ENCODE data around the gene SEMA3E. TPM values are rescaled to one million over a fixed set of nuclear protein-coding genes. Genes with fewer than 3 reads are reported as not detected.

The SEMA3E gene
- total RNA-seq, 1 donor from 2014 or later: 0.96 TPM

GRCh38 chr7:83475420-83475819, 173.5 kb downstream of the SEMA3E start:
- Mint-ChIP-seq H3K36me3 (ENCODE audit: unreplicated experiment) (no peaks in the 10 kb centered on the region), H3K27ac (ENCODE audit: unreplicated experiment) (no peak overlapping the region), H3K27me3 (ENCODE audit: unreplicated experiment) (no peaks in the 10 kb centered on the region), H3K4me1 (ENCODE audit: low read depth, unreplicated experiment) (no peaks in the 10 kb centered on the region), H3K9me3 (ENCODE audit: unreplicated experiment) (no peaks in the 10 kb centered on the region), H3K4me3 (ENCODE audit: unreplicated experiment) (no peak overlapping the region)
- DNase-seq: no peak
- TF ChIP-seq CTCF (IDR thresholded peaks at IDR 0.05; ENCODE audit: partially characterized antibody, unreplicated experiment): peak; percentile 7

DNA sequence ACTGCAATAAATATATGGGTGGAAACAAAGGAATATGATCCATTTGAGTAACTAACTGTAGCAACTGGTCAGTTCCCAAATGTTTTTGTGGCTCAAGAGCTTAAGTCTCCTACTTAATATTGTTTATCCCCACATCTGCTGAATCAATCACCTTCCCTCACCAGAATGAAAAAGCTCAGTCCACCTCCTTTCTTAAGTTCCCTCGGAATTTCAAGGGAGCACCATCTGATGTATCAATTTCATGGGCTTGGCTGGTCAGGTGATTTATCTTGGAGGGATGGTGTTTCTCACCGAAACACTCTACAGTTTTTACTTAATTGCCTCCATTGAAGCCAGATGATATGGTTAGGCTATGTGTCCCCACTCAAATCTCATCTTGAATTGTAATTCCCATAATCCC, 176.6 kb downstream of the SEMA3E start:
- H3K27ac Mint-ChIP-seq (ENCODE audit: unreplicated experiment): no peak overlapping the region

DNA sequence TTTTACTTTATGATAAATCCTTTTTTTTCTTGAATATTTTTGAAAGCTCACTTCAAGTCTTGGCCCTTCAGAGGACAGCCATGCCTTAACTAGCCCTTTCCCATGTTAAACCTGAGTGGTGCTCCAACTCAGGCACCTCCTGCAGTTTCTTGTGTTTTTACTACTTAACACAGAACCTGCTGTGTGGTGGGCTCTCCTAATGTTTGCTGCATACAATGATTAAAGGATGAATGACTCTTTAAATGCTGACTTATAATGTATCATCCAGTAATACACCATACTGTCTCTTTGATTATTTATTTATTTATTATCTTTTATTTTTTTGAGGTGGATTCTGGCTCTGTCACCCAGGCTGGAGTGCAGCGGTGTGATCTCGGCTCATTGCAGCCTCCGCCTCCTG, 179.4 kb downstream of the SEMA3E start:
- Mint-ChIP-seq H3K9me3 (ENCODE audit: unreplicated experiment) (no peaks in the 10 kb centered on the region), H3K36me3 (ENCODE audit: unreplicated experiment) (no peaks in the 10 kb centered on the region), H3K27me3 (ENCODE audit: unreplicated experiment) (peaks cover 2% of the 10 kb centered on the region), H3K4me1 (ENCODE audit: low read depth, unreplicated experiment) (peaks cover 4% of the 10 kb centered on the region), H3K4me3 (ENCODE audit: unreplicated experiment) (no peak overlapping the region), H3K27ac (ENCODE audit: unreplicated experiment) (peak overlapping the region; percentile 33)
- no peak for TF ChIP-seq CTCF (IDR thresholded peaks at IDR 0.05; ENCODE audit: partially characterized antibody, unreplicated experiment)
- no peak for DNase-seq

More for the DNA sequence above, 176.6 kb downstream of the SEMA3E start:
- no peak for TF ChIP-seq CTCF (IDR thresholded peaks at IDR 0.05; ENCODE audit: partially characterized antibody, unreplicated experiment)
- Mint-ChIP-seq H3K27me3 (ENCODE audit: unreplicated experiment) (no peaks in the 10 kb centered on the region), H3K4me1 (ENCODE audit: low read depth, unreplicated experiment) (peaks cover 4% of the 10 kb centered on the region), H3K36me3 (ENCODE audit: unreplicated experiment) (no peaks in the 10 kb centered on the region), H3K9me3 (ENCODE audit: unreplicated experiment) (no peaks in the 10 kb centered on the region), H3K4me3 (ENCODE audit: unreplicated experiment) (no peak overlapping the region)
- DNase-seq: no peak

GRCh38 chr7:83469076-83469475, 179.9 kb downstream of the SEMA3E start:
- H3K9me3 Mint-ChIP-seq (ENCODE audit: unreplicated experiment): no peaks in the 10 kb centered on the region
- TF ChIP-seq CTCF (IDR thresholded peaks at IDR 0.05; ENCODE audit: partially characterized antibody, unreplicated experiment): no peak
- no peaks in the 10 kb centered on the region for H3K36me3 Mint-ChIP-seq (ENCODE audit: unreplicated experiment)
- H3K4me1 Mint-ChIP-seq (ENCODE audit: low read depth, unreplicated experiment): peaks cover 4% of the 10 kb centered on the region
- H3K27ac Mint-ChIP-seq (ENCODE audit: unreplicated experiment): no peak overlapping the region
- no peak for DNase-seq
- peaks cover 2% of the 10 kb centered on the region for H3K27me3 Mint-ChIP-seq (ENCODE audit: unreplicated experiment)
- H3K4me3 Mint-ChIP-seq (ENCODE audit: unreplicated experiment): no peak overlapping the region

DNA sequence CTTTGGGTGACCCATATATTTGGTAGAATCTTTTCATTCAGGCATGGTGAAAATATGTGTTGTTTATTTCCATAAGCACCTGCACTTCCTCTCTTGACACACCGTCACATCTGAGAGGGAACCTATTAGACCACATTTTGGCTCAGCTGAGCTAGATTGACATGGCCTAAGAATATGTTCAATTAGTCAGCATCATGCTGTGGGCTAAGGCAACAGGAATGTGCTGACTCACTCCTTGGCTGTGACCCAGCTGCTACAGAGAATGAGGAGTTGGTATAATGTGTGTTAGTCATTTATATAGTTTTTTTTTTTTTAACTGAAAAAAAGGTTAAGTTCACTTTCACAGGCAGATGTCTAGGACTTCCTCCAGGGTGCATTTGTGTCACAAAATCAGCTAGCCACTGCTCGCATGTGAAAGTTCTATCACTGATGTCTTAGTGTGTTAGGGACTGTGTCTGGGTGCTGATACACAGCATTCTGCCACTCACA, 180.6 kb downstream of the SEMA3E start:
- peaks cover 7% of the 10 kb centered on the region for H3K4me1 Mint-ChIP-seq (ENCODE audit: low read depth, unreplicated experiment)
- no peaks in the 10 kb centered on the region for H3K36me3 Mint-ChIP-seq (ENCODE audit: unreplicated experiment)
- H3K27me3 Mint-ChIP-seq (ENCODE audit: unreplicated experiment): peaks cover 2% of the 10 kb centered on the region
- H3K9me3 Mint-ChIP-seq (ENCODE audit: unreplicated experiment): no peaks in the 10 kb centered on the region
- peak; percentile 37 for DNase-seq
- H3K27ac Mint-ChIP-seq (ENCODE audit: unreplicated experiment): no peak overlapping the region
- TF ChIP-seq CTCF (IDR thresholded peaks at IDR 0.05; ENCODE audit: partially characterized antibody, unreplicated experiment): no peak
- H3K4me3 Mint-ChIP-seq (ENCODE audit: unreplicated experiment): no peak overlapping the region

All from glutamatergic neuron (in vitro differentiated cells).